H1 (cell line): ENCODE results near the gene PPA1. TPM values are rescaled to one million over a fixed set of nuclear protein-coding genes. Genes with fewer than 3 reads are reported as not detected.

Source experiments
- CTCF ChIA-PET: fragments of 300-600 bp; sonication (Branson Sonifier 250); formaldehyde crosslinking; loops from one replicate; lab custom pipeline; 2021; ENCODE audit not compliant: partially characterized antibody; lab: Charles Lee
- POLR2A ChIA-PET: fragments of 300-600 bp; sonication (Branson Sonifier 250); formaldehyde crosslinking; loops from one replicate; lab custom pipeline; 2021; ENCODE audit warnings: inconsistent platforms; ENCODE audit not compliant: partially characterized antibody; lab: Charles Lee
- DNase-seq, 2 experiments: peaks; one replicate each; pipeline versions ENCODE4 v3.0.0 to v3.0.0-alpha.2; 2010 to 2022; ENCODE audit warnings: low spot score in 2 of 2, low read depth in 1 of 2, mixed read lengths in 1 of 2
- FAIRE-seq: peaks from 2 replicates; lab custom pipeline; 2011; peaks lifted over from hg19 to GRCh38; lab: Jason Lieb, UNC
- H2AFZ ChIP-seq: 2 replicates; pipeline ENCODE4 v1.8.1; 2012; ENCODE audit warnings: low read length, inconsistent platforms
- H2AK5ac ChIP-seq: 2 replicates; pipeline ENCODE4 v1.6.1; 2013; ENCODE audit warnings: low read depth, low read length
- H2BK120ac ChIP-seq: replicated peaks from 2 replicates; pipeline ENCODE3; 2013; ENCODE audit warnings: low read depth, low read length, inconsistent platforms
- H2BK12ac ChIP-seq: 2 replicates; pipeline ENCODE4 v1.6.1; 2013; ENCODE audit warnings: low read depth, low read length
- H2BK15ac ChIP-seq: 2 replicates; pipeline ENCODE4 v1.6.1; 2013; ENCODE audit warnings: low read length
- H2BK20ac ChIP-seq: 2 replicates; pipeline ENCODE4 v1.6.1; 2013; ENCODE audit warnings: low read length
- H2BK5ac ChIP-seq: 2 replicates; pipeline ENCODE4 v1.6.1; 2013; ENCODE audit warnings: low read depth, low read length
- H3K14ac ChIP-seq: 2 replicates; pipeline ENCODE4 v1.6.1; 2013; ENCODE audit warnings: inconsistent platforms; ENCODE audit not compliant: insufficient read length
- H3K18ac ChIP-seq: 2 replicates; pipeline ENCODE4 v1.6.1; 2013; ENCODE audit warnings: low read length; ENCODE audit errors: extremely low read depth
- H3K23ac ChIP-seq: 2 replicates; pipeline ENCODE4 v1.6.1; 2013; ENCODE audit warnings: inconsistent platforms; ENCODE audit not compliant: insufficient read length
- H3K23me2 ChIP-seq: 2 replicates; pipeline ENCODE4 v1.6.1; 2013; ENCODE audit warnings: low read depth, low read length
- H3K27ac ChIP-seq: 2 replicates; pipeline ENCODE4 v1.6.1; 2011; ENCODE audit warnings: low read depth, low read length, inconsistent platforms
- H3K27me3 ChIP-seq, 4 experiments: replicated peaks in 1 of 4; 1 replicate in 1 of 4; 2 replicates in 3 of 4; pipeline versions ENCODE4 v1.6.1 to v1.8.1; 2011 to 2013; ENCODE audit warnings: low read length in 3 of 4, mild to moderate bottlenecking in 3 of 4, inconsistent platforms in 2 of 4, mixed read lengths in 2 of 4, moderate library complexity in 1 of 4; ENCODE audit not compliant: control insufficient read depth in 3 of 4, insufficient read depth in 3 of 4; ENCODE audit errors: extremely low read depth in 1 of 4
- H3K36me3 ChIP-seq, 4 experiments: 2 replicates each; pipeline versions ENCODE4 v1.6.1 to v1.8.1; 2011 to 2013; ENCODE audit warnings: mild to moderate bottlenecking in 4 of 4, low read length in 3 of 4, moderate library complexity in 2 of 4, control low read depth in 1 of 4, inconsistent platforms in 1 of 4; ENCODE audit not compliant: insufficient read depth in 4 of 4, control insufficient read depth in 2 of 4
- H3K4ac ChIP-seq: replicated peaks from 2 replicates; pipeline ENCODE3; 2013; ENCODE audit warnings: low read length, low read depth, mixed read lengths, inconsistent platforms; ENCODE audit not compliant: insufficient read length
- H3K4me1 ChIP-seq, 4 experiments: replicated peaks in 1 of 4; 1 replicate in 1 of 4; 2 replicates in 3 of 4; pipeline versions ENCODE4 v1.6.1 to v1.8.1; 2011 to 2013; ENCODE audit warnings: low read length in 3 of 4, inconsistent platforms in 2 of 4, mixed read lengths in 1 of 4; ENCODE audit not compliant: insufficient read depth in 4 of 4, control insufficient read depth in 3 of 4
- H3K4me2 ChIP-seq, 2 experiments: 2 replicates each; pipeline versions ENCODE4 v1.6.1 to v1.8.1; 2011 to 2013; ENCODE audit warnings: low read depth in 2 of 2, low read length in 2 of 2, control low read depth in 1 of 2, inconsistent platforms in 1 of 2, mild to moderate bottlenecking in 1 of 2; ENCODE audit not compliant: insufficient read depth in 1 of 2
- H3K4me3 ChIP-seq, 4 experiments: fragments of 200-600, 300-600 bp in 1 of 4; sonication (generic), shearing (Covaris generic), sonication (Bioruptor Twin) in 1 of 4; 2 replicates each; pipeline versions ENCODE4 v1.5.1 to v1.8.1; 2011 to 2016; ENCODE audit warnings: low read length in 4 of 4, low read depth in 3 of 4, control low read depth in 2 of 4, inconsistent platforms in 2 of 4, mild to moderate bottlenecking in 2 of 4, mixed read lengths in 1 of 4, moderate library complexity in 1 of 4; ENCODE audit not compliant: insufficient read depth in 2 of 4; ENCODE audit errors: extremely low read depth in 1 of 4
- H3K56ac ChIP-seq: replicated peaks from 2 replicates; pipeline ENCODE3; 2013; ENCODE audit warnings: low read depth, mild to moderate bottlenecking, mixed read lengths, low read length, inconsistent platforms; ENCODE audit not compliant: insufficient read length
- H3K79me1 ChIP-seq: 2 replicates; pipeline ENCODE4 v1.6.1; 2013; ENCODE audit warnings: low read depth, low read length, control low read depth
- H3K79me2 ChIP-seq, 2 experiments: 2 replicates each; pipeline versions ENCODE4 v1.6.1 to v1.8.1; 2012 to 2013; ENCODE audit warnings: low read length in 2 of 2, mild to moderate bottlenecking in 2 of 2, inconsistent platforms in 1 of 2; ENCODE audit not compliant: insufficient read depth in 2 of 2, control insufficient read depth in 1 of 2
- H3K9ac ChIP-seq, 4 experiments: replicated peaks in 1 of 4; 1 replicate in 1 of 4; 2 replicates in 3 of 4; pipeline versions ENCODE4 v1.6.1 to v1.8.1; 2011 to 2013; ENCODE audit warnings: low read depth in 3 of 4, low read length in 3 of 4, control low read depth in 2 of 4, mild to moderate bottlenecking in 2 of 4, moderate library complexity in 2 of 4, inconsistent platforms in 1 of 4; ENCODE audit errors: extremely low read depth in 1 of 4
- H3K9me3 ChIP-seq, 2 experiments: 2 replicates each; pipeline versions ENCODE4 v1.6.1 to v1.8.1; 2012 to 2013; ENCODE audit warnings: mild to moderate bottlenecking in 2 of 2, moderate library complexity in 2 of 2, control low read depth in 1 of 2, inconsistent platforms in 1 of 2, low read depth in 1 of 2, low read length in 1 of 2, mixed read lengths in 1 of 2; ENCODE audit not compliant: insufficient read depth in 2 of 2
- H4K20me1 ChIP-seq, 2 experiments: replicated peaks in 1 of 2; 2 replicates each; pipeline versions ENCODE3 to v1.8.1; 2011 to 2013; ENCODE audit warnings: inconsistent platforms in 2 of 2, low read length in 2 of 2, mild to moderate bottlenecking in 1 of 2; ENCODE audit not compliant: insufficient read depth in 2 of 2, control insufficient read depth in 1 of 2
- H4K5ac ChIP-seq: 2 replicates; pipeline ENCODE4 v1.6.1; 2013; ENCODE audit warnings: low read length, low read depth, mixed read lengths, inconsistent platforms; ENCODE audit not compliant: insufficient read length
- H4K8ac ChIP-seq: 2 replicates; pipeline ENCODE4 v1.8.0; 2013; ENCODE audit warnings: mild to moderate bottlenecking, moderate library complexity, low read length, inconsistent platforms; ENCODE audit not compliant: insufficient read depth; ENCODE audit errors: extremely low read depth
- H4K91ac ChIP-seq: replicated peaks from 2 replicates; pipeline ENCODE3; 2013; ENCODE audit warnings: low read length, mixed read lengths, inconsistent platforms; ENCODE audit not compliant: insufficient read length
- CHD2 ChIP-seq: IDR thresholded peaks from 2 replicates; pipeline ENCODE4 v1.6.1; 2012; ENCODE audit warnings: low read length, improper control_type of control experiment
- CTBP2 ChIP-seq: IDR thresholded peaks from 2 replicates; pipeline ENCODE4 v1.7.0; 2011; ENCODE audit warnings: borderline replicate concordance, mild to moderate bottlenecking, moderate library complexity, mixed read lengths, low read length; ENCODE audit not compliant: insufficient read depth, insufficient read length
- EP300 ChIP-seq, 2 experiments: IDR thresholded peaks; 1 replicate in 1 of 2; 2 replicates in 1 of 2; pipeline ENCODE4 v1.6.1; 2011 to 2012; ENCODE audit warnings: low read depth in 2 of 2, low read length in 2 of 2, mild to moderate bottlenecking in 2 of 2, borderline replicate concordance in 1 of 2, inconsistent platforms in 1 of 2, moderate library complexity in 1 of 2
- JUND ChIP-seq: IDR thresholded peaks from 2 replicates; pipeline ENCODE4 v1.6.1; 2011; ENCODE audit warnings: mild to moderate bottlenecking, improper control_type of control experiment, low read length
- MAX ChIP-seq: IDR thresholded peaks from 2 replicates; pipeline ENCODE4 v1.6.1; 2012; ENCODE audit warnings: inconsistent platforms
- NRF1 ChIP-seq: IDR thresholded peaks from 2 replicates; pipeline ENCODE4 v1.6.1; 2011; ENCODE audit warnings: mild to moderate bottlenecking, low read depth, low read length, improper control_type of control experiment
- SIRT6 ChIP-seq: IDR thresholded peaks from one replicate; pipeline ENCODE4 v1.7.1; 2012; ENCODE audit warnings: low read length, inconsistent platforms
- TCF12 ChIP-seq: IDR thresholded peaks from 2 replicates; pipeline ENCODE4 v1.6.1; 2011; ENCODE audit warnings: low read depth, mild to moderate bottlenecking, low read length
- USF2 ChIP-seq: IDR thresholded peaks from 2 replicates; pipeline ENCODE4 v1.6.1; 2011; ENCODE audit warnings: low read length, improper control_type of control experiment
- ZNF274 ChIP-seq: IDR thresholded peaks from 2 replicates; pipeline ENCODE4 v1.7.0; 2012; ENCODE audit warnings: low read length, borderline replicate concordance; ENCODE audit errors: extremely low read depth
- WGBS, 2 experiments: shearing (Covaris generic) in 1 of 2; methylation state at CpG; one replicate each; pipeline versions ENCODE4 v1.1.6 to v1.1.7; 2013 to 2015; ENCODE audit warnings: low lambda C conversion rate in 2 of 2, mixed read lengths in 2 of 2, inconsistent platforms in 1 of 2, low coverage in 1 of 2, missing lambda C conversion rate in 1 of 2; ENCODE audit not compliant: insufficient replicate concordance in 2 of 2, insufficient coverage in 1 of 2, insufficient read length in 1 of 2; ENCODE audit errors: extremely low coverage in 1 of 2, missing lambda C conversion rate in 1 of 2; 5-methylcytosine and 5-hydroxymethylcytosine counted together
- polyA plus RNA-seq, 7 experiments: library from polyadenylated mRNA; depleted of rRNA in 3 of 7; stranded (reverse) in 5 of 7; unstranded in 2 of 7; fragments of >200 nt in 5 of 7; fragments of 200-250 nt in 2 of 7; gene quantifications; 1 replicate in 5 of 7; 2 replicates in 1 of 7; 4 replicates in 1 of 7; pipeline versions ENCODE4 v1.2.1 to v1.2.3, GENCODE V29; 2011 to 2013; ENCODE audit warnings: missing spikeins in 2 of 7, mixed read lengths in 2 of 7
- total RNA-seq: library from RNA; stranded (reverse); fragmentation: NEBNext Ultra II Directional; extraction: Animal tissue kit (Norgen Biotek cat#: 25700); gene quantifications from 2 replicates; pipeline ENCODE4 v1.2.1, GENCODE V29; 2021

PPA1 gene
- total and polyA plus RNA-seq, 2 of the 8 experiments (the other 6 are each of a cell fraction or from before 2014, with no cell fraction given), result 77.0 to 191 TPM

GRCh38 chr10:70258216-70258615 is 25.0 kb upstream of the PPA1 start:
- H3K23ac ChIP-seq, result no peak overlapping the region
- H3K9ac ChIP-seq, result no peak overlapping the region
- no peak overlapping the region for H3K4ac ChIP-seq
- H2AFZ ChIP-seq, result no peak overlapping the region
- no peaks in the 10 kb centered on the region for H3K79me2 ChIP-seq
- ChIA-PET POLR2A (no interaction called here), CTCF (interaction anchor here (0.6 to 17.4 kb wide), 8 partner anchors 9 to 142 kb away, joined by 3 to 329 read pairs (median 6); no protein-coding TSS in a partner anchor)
- H4K91ac ChIP-seq, result no peak overlapping the region
- no peak overlapping the region for H2BK5ac ChIP-seq
- no peak overlapping the region for H3K18ac ChIP-seq
- H3K56ac ChIP-seq, result no peak overlapping the region
- no peak overlapping the region for H4K5ac ChIP-seq
- H2BK12ac ChIP-seq, result no peak overlapping the region
- H3K27ac ChIP-seq, result no peak overlapping the region
- peaks cover 0 to 2% (median 0%) of the 10 kb centered on the region in 4 experiments; a peak in 1 of 7 replicates for H3K4me1 ChIP-seq
- no peak overlapping the region for H2BK15ac ChIP-seq
- H2BK120ac ChIP-seq, result no peak overlapping the region
- H2BK20ac ChIP-seq, result no peak overlapping the region
- 0 out of 4 replicates have a peak, but pooled peaks cover 0 to 3% of the 10 kb centered on the region in 2 experiments for H3K9me3 ChIP-seq
- H3K14ac ChIP-seq, result no peak overlapping the region
- H3K27me3 ChIP-seq, result no peaks in the 10 kb centered on the region
- H3K36me3 ChIP-seq, result no peaks in the 10 kb centered on the region
- H3K79me1 ChIP-seq, result no peaks in the 10 kb centered on the region
- no peaks in the 10 kb centered on the region for H4K20me1 ChIP-seq
- no peak overlapping the region for H2AK5ac ChIP-seq
- H3K4me3 ChIP-seq, result no peak overlapping the region
- no peak for TF ChIP-seq CHD2
- no peak for TF ChIP-seq JUND
- no peak for TF ChIP-seq ZNF274
- TF ChIP-seq EP300 (IDR thresholded peaks at IDR 0.05; ENCODE audit: borderline replicate concordance in 1 of 2, low read depth in 2 of 2, low read length in 2 of 2), result no peak
- no peak for TF ChIP-seq CTBP2
- no peak for TF ChIP-seq TCF12
- TF ChIP-seq NRF1, result no peak
- TF ChIP-seq USF2, result no peak
- TF ChIP-seq MAX, result no peak
- no peak for TF ChIP-seq SIRT6
- H3K4me2 ChIP-seq, result no peak overlapping the region
- WGBS, 2 experiments, result 77% methylated on average over 1 of the region's 1 CpG; no CpG with 5 or more reads in 1 of the 2 experiments
- FAIRE-seq, result no peak
- no peaks in the 10 kb centered on the region for H3K23me2 ChIP-seq
- DNase-seq, result no peak
- H4K8ac ChIP-seq, result no peak overlapping the region
